Endodermal cell (in vitro differentiated cells): Measurements from ENCODE around the gene PRH2. TPM values are rescaled to one million over a fixed set of nuclear protein-coding genes. Genes with fewer than 3 reads are reported as not detected.

Experiments
- DNase-seq: peaks from one replicate; pipeline ENCODE4 v3.0.0-alpha.2; 2017
- H3K27ac ChIP-seq: 2 replicates; pipeline ENCODE4 v1.5.1; 2013; ENCODE audit warnings: mild to moderate bottlenecking, low read depth, low read length, moderate library complexity
- H3K27me3 ChIP-seq: 2 replicates; pipeline ENCODE4 v1.6.1; 2013; ENCODE audit warnings: mild to moderate bottlenecking, low read length, moderate library complexity; ENCODE audit not compliant: insufficient read depth, control insufficient read depth, poor library complexity, severe bottlenecking
- H3K36me3 ChIP-seq: 2 replicates; pipeline ENCODE4 v1.7.0; 2013; ENCODE audit warnings: mild to moderate bottlenecking, low read length, moderate library complexity; ENCODE audit not compliant: control insufficient read depth, insufficient read depth
- H3K4me1 ChIP-seq: one replicate; pipeline ENCODE4 v1.7.0; 2013; ENCODE audit warnings: low read length; ENCODE audit not compliant: control insufficient read depth, insufficient read depth
- H3K4me3 ChIP-seq: 2 replicates; pipeline ENCODE4 v1.5.1; 2013; ENCODE audit warnings: mild to moderate bottlenecking, low read length, moderate library complexity
- H3K9ac ChIP-seq: 2 replicates; pipeline ENCODE4 v1.6.1; 2013; ENCODE audit warnings: mild to moderate bottlenecking, low read length, moderate library complexity; ENCODE audit not compliant: poor library complexity, severe bottlenecking; ENCODE audit errors: extremely low read depth
- H3K9me3 ChIP-seq: 2 replicates; pipeline ENCODE4 v1.6.1; 2013; ENCODE audit warnings: mild to moderate bottlenecking, low read length, moderate library complexity; ENCODE audit not compliant: control insufficient read depth
- H3K27ac Mint-ChIP-seq: 2 replicates; pipeline ENCODE4 v1.8.0; 2020; ENCODE audit warnings: mixed read lengths
- H3K27me3 Mint-ChIP-seq: 2 replicates; pipeline ENCODE4 v1.8.0; 2021; ENCODE audit warnings: mild to moderate bottlenecking, mixed read lengths; ENCODE audit not compliant: insufficient read depth
- H3K36me3 Mint-ChIP-seq: 2 replicates; pipeline ENCODE4 v1.8.0; 2020; ENCODE audit warnings: low read depth, mixed read lengths
- H3K4me1 Mint-ChIP-seq: 2 replicates; pipeline ENCODE4 v1.8.0; 2020; ENCODE audit warnings: mixed read lengths
- H3K4me3 Mint-ChIP-seq: 2 replicates; pipeline ENCODE4 v1.8.0; 2020; ENCODE audit warnings: mild to moderate bottlenecking, moderate library complexity, mixed read lengths
- H3K9me3 Mint-ChIP-seq: 2 replicates; pipeline ENCODE4 v1.8.0; 2020; ENCODE audit warnings: mild to moderate bottlenecking, mixed read lengths
- CTCF ChIP-seq: fragments of 200-600 bp; sonication (generic); conservative IDR thresholded peaks from 2 replicates; pipeline ENCODE4 v1.5.0; 2021; ENCODE audit warnings: antibody characterized with exemption, mild to moderate bottlenecking
- WGBS, 2 experiments: methylation state at CpG; one replicate each; pipeline versions ENCODE4 v1.1.5 to v1.1.7; 2013; ENCODE audit warnings: missing lambda C conversion rate in 2 of 2, mixed read lengths in 1 of 2; ENCODE audit not compliant: insufficient coverage in 1 of 2, insufficient read length in 1 of 2; 5-methylcytosine and 5-hydroxymethylcytosine counted together
- total RNA-seq, 2 donors: library from RNA; stranded (reverse); fragmentation: NEBNext Ultra II Directional in 1 of 2; extraction: Animal tissue kit (Norgen Biotek cat#: 25700) in 1 of 2; gene quantifications; 2 replicates in 1 of 2; 3 replicates in 1 of 2; pipeline ENCODE4 v1.2.1, GENCODE V29; 2021

PRH2 gene
- total RNA-seq, 2 donors from 2014 or later = 1.2 TPM; not detected in 1

- Mint-ChIP-seq H3K4me3 (no peak overlapping the region), H3K9me3 (peaks cover 2% of the 10 kb centered on the region), H3K4me1 (peaks cover 6% of the 10 kb centered on the region), H3K27me3 (no peaks in the 10 kb centered on the region), H3K27ac (peak overlapping the region; percentile 37), H3K36me3 (peaks cover 24% of the 10 kb centered on the region)
- Histone ChIP-seq H3K4me1 (no peaks in the 10 kb centered on the region), H3K27me3 (no peaks in the 10 kb centered on the region), H3K9me3 (no peaks in the 10 kb centered on the region), H3K36me3 (no peaks in the 10 kb centered on the region), H3K27ac (no peak overlapping the region), H3K4me3 (no peak overlapping the region), H3K9ac (no peak overlapping the region)
- TF ChIP-seq CTCF = no peak
- DNase-seq = no peak
- WGBS, 2 experiments = 93% methylated on average over 9 to 15 of the region's 15 CpGs
Observed at GRCh38 chr12:10968765-10969456, 39.9 kb downstream of the PRH2 start.

- Histone ChIP-seq H3K4me3 (no peak overlapping the region), H3K4me1 (no peaks in the 10 kb centered on the region), H3K9ac (no peak overlapping the region), H3K27me3 (no peaks in the 10 kb centered on the region), H3K9me3 (no peaks in the 10 kb centered on the region), H3K36me3 (no peaks in the 10 kb centered on the region), H3K27ac (no peak overlapping the region)
- WGBS, 2 experiments = 74% methylated on average over 3 of the region's 3 CpGs; no CpG with 5 or more reads in 1 of the 2 experiments
- no peak for TF ChIP-seq CTCF
- Mint-ChIP-seq H3K36me3 (peaks cover 2% of the 10 kb centered on the region), H3K4me3 (no peak overlapping the region), H3K9me3 (no peaks in the 10 kb centered on the region), H3K27ac (no peak overlapping the region), H3K27me3 (no peaks in the 10 kb centered on the region), H3K4me1 (peaks cover 26% of the 10 kb centered on the region)
- DNase-seq = no peak
Observed at GRCh38 chr12:10974965-10975364, 45.9 kb downstream of the PRH2 start.

GRCh38 chr12:10982244-10982643, 53.2 kb downstream of the PRH2 start:
- H3K27ac Mint-ChIP-seq = no peak overlapping the region
- 85 to 92% methylated on average over 4 to 5 of the region's 5 CpGs for WGBS, 2 experiments
- TF ChIP-seq CTCF = no peak
- Histone ChIP-seq H3K27me3 (no peaks in the 10 kb centered on the region), H3K9ac (no peak overlapping the region), H3K4me1 (no peaks in the 10 kb centered on the region), H3K27ac (no peak overlapping the region), H3K36me3 (no peaks in the 10 kb centered on the region), H3K9me3 (no peaks in the 10 kb centered on the region), H3K4me3 (no peak overlapping the region)
- no peaks in the 10 kb centered on the region for H3K9me3 Mint-ChIP-seq
- H3K4me1 Mint-ChIP-seq = peaks cover 11% of the 10 kb centered on the region
- H3K27me3 Mint-ChIP-seq = no peaks in the 10 kb centered on the region
- peaks cover 8% of the 10 kb centered on the region for H3K36me3 Mint-ChIP-seq
- DNase-seq = no peak
- no peak overlapping the region for H3K4me3 Mint-ChIP-seq

Other genes with a start within 250 kb of the PRH2 start
- gene YBX3, start 205.9 kb upstream of the PRH2 start, total RNA-seq = 100 to 1,000 TPM; 251 to 419 TPM
- gene TAS2R7, start 126.6 kb upstream of the PRH2 start, total RNA-seq = not detected
- not detected for gene TAS2R8, start 122.0 kb upstream of the PRH2 start, total RNA-seq
- gene TAS2R9, start 119.1 kb upstream of the PRH2 start, total RNA-seq = not detected
- 1 to 10 TPM; 1.2 to 1.6 TPM for gene TAS2R10, start 102.9 kb upstream of the PRH2 start, total RNA-seq
- 1 to 10 TPM; 3.8 to 7.9 TPM for gene PRR4, start 79.8 kb upstream of the PRH2 start, total RNA-seq
- 10 to 100 TPM; 13.4 to 42.6 TPM for gene PRH1, start 45.0 kb upstream of the PRH2 start, total RNA-seq
- gene TAS2R13, start 19.7 kb upstream of the PRH2 start, total RNA-seq = 1 to 10 TPM; 1.2 to 5.1 TPM
- gene TAS2R14, start 10.0 kb downstream of the PRH2 start, total RNA-seq = 1 to 10 TPM; 2.0 to 8.1 TPM
- 1 to 10 TPM; 1.1 to 5.0 TPM for gene TAS2R50, start 57.7 kb downstream of the PRH2 start, total RNA-seq
- 1 to 10 TPM; 2.1 to 5.9 TPM for gene TAS2R20, start 69.1 kb downstream of the PRH2 start, total RNA-seq
- gene TAS2R19, start 93.4 kb downstream of the PRH2 start, total RNA-seq = 10 to 100 TPM in 1 of 2 donors, 1 to 10 TPM in 1; 3.1 to 11.3 TPM
- 10 to 100 TPM in 1 of 2 donors, 1 to 10 TPM in 1; 2.4 to 12.4 TPM for gene TAS2R31, start 102.2 kb downstream of the PRH2 start, total RNA-seq
- gene TAS2R46, start 133.1 kb downstream of the PRH2 start, total RNA-seq = 1 to 10 TPM; 1.3 to 3.9 TPM
- gene TAS2R43, start 163.1 kb downstream of the PRH2 start, total RNA-seq = 1 to 10 TPM in 1 of 2 donors, under 1 TPM in 1; 0.82 to 2.5 TPM
- gene TAS2R30, start 205.4 kb downstream of the PRH2 start, total RNA-seq = 1 to 10 TPM; 1.8 to 9.7 TPM
- gene SMIM10L1, start 242.0 kb downstream of the PRH2 start, total RNA-seq = 10 to 100 TPM; 12.9 to 31.5 TPM